M059J (cell line): ENCODE data around the gene ZEB1. TPM values are rescaled to one million over a fixed set of nuclear protein-coding genes. Genes with fewer than 3 reads are reported as not detected.
"Not testable (repeated sequence)": the region's sequence is repeated elsewhere in the genome, so short reads cannot be mapped to it uniquely, and the experiment has no call there.

Experiments used
- DNase-seq: peaks from one replicate; pipeline ENCODE4 v3.0.0-alpha.2; 2012; ENCODE audit warnings: low read depth
- total RNA-seq: library from RNA; depleted of rRNA; stranded (reverse); fragments of >200 nt; shearing (Covaris generic); gene quantifications from 2 replicates; pipeline ENCODE4 v1.2.3, GENCODE V29; 2014

ZEB1 gene
- total RNA-seq, 1 experiment from 2014 or later = 14.4 TPM

GRCh38 chr10:31366703-31367102 is 47.7 kb downstream of the ZEB1 start:
- DNase-seq = no peak

- no peak for DNase-seq
These were observed 49.7 kb downstream of the ZEB1 start for GRCh38 chr10:31368724-31369123.

GRCh38 chr10:31372439-31372838 is 53.4 kb downstream of the ZEB1 start:
- no peak for DNase-seq

GRCh38 chr10:31374146-31374696 is 55.2 kb downstream of the ZEB1 start:
- DNase-seq = no peak

GRCh38 chr10:31381171-31381570 is 62.2 kb downstream of the ZEB1 start:
- no peak for DNase-seq

- DNase-seq = peak; percentile 7
These were observed 62.8 kb downstream of the ZEB1 start for GRCh38 chr10:31381766-31382316.

- no peak for DNase-seq
These were observed 65.0 kb downstream of the ZEB1 start for GRCh38 chr10:31383810-31384588.

GRCh38 chr10:31384589-31384949 is 65.6 kb downstream of the ZEB1 start:
- DNase-seq = no peak

GRCh38 chr10:31390804-31391203 is 71.8 kb downstream of the ZEB1 start:
- no peak for DNase-seq

GRCh38 chr10:31393844-31394243 is 74.8 kb downstream of the ZEB1 start:
- DNase-seq = no peak

GRCh38 chr10:31395695-31396094 is 76.7 kb downstream of the ZEB1 start:
- DNase-seq = no peak

- DNase-seq = no peak
These were observed 77.4 kb downstream of the ZEB1 start for GRCh38 chr10:31396376-31396775.

- DNase-seq = no peak
These were observed 78.8 kb downstream of the ZEB1 start for GRCh38 chr10:31397852-31398251.

GRCh38 chr10:31399171-31399570 is 80.2 kb downstream of the ZEB1 start:
- DNase-seq = no peak

- DNase-seq = no peak
These were observed 80.6 kb downstream of the ZEB1 start for GRCh38 chr10:31399631-31400030.

- DNase-seq = no peak
These were observed 82.3 kb downstream of the ZEB1 start for GRCh38 chr10:31401287-31401686.

- peak; percentile 12 for DNase-seq
These were observed 85.6 kb downstream of the ZEB1 start for GRCh38 chr10:31404640-31405039.

GRCh38 chr10:31405829-31406228 is 86.8 kb downstream of the ZEB1 start:
- not testable (repeated sequence) for DNase-seq

- DNase-seq = not testable (repeated sequence)
These were observed 93.4 kb downstream of the ZEB1 start for GRCh38 chr10:31412397-31412796.

GRCh38 chr10:31413325-31413724 is 94.3 kb downstream of the ZEB1 start:
- peak; percentile 57 for DNase-seq

GRCh38 chr10:31418481-31418880 is 99.5 kb downstream of the ZEB1 start:
- DNase-seq = no peak

- DNase-seq = peak; percentile 62
These were observed 100.5 kb downstream of the ZEB1 start for GRCh38 chr10:31419394-31420063.

GRCh38 chr10:31421322-31421721 is 102.3 kb downstream of the ZEB1 start:
- DNase-seq = no peak
